GM04503 (cell line): ENCODE results near the gene IGFBP6.

Source experiments
- DNase-seq: peaks from one replicate; pipeline ENCODE4 v3.0.0-alpha.2; 2012; ENCODE audit warnings: low read depth

IGFBP6 gene

DNA sequence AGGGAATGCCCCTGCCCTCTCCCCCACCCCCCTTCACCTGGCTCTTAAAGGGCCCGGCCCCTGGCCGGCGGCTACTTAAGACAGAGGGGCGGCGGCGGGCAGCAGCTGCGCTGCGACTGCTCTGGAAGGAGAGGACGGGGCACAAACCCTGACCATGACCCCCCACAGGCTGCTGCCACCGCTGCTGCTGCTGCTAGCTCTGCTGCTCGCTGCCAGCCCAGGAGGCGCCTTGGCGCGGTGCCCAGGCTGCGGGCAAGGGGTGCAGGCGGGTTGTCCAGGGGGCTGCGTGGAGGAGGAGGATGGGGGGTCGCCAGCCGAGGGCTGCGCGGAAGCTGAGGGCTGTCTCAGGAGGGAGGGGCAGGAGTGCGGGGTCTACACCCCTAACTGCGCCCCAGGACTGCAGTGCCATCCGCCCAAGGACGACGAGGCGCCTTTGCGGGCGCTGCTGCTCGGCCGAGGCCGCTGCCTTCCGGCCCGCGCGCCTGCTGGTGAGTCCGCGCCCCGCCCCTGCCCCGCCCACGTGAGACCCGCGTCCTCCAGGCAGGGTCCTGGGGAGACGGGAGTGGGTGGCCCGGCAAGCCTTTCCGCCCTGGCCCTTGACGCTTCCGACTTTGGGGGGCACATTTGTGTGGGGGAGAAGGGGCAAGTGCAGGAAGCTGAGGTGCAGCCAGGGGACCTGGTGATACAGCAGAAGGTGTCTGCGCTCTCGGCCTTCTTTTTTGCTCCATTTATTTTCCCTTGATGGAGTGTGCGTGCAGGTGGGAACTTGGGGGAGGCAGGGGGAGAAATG lies at the start of gene IGFBP6:
Gene IGFBP6 (plus strand): TSS at position 104 of the 790 bp plus-strand sequence. CDS start 51 bp downstream, at position 155.
- no peak for DNase-seq

DNA sequence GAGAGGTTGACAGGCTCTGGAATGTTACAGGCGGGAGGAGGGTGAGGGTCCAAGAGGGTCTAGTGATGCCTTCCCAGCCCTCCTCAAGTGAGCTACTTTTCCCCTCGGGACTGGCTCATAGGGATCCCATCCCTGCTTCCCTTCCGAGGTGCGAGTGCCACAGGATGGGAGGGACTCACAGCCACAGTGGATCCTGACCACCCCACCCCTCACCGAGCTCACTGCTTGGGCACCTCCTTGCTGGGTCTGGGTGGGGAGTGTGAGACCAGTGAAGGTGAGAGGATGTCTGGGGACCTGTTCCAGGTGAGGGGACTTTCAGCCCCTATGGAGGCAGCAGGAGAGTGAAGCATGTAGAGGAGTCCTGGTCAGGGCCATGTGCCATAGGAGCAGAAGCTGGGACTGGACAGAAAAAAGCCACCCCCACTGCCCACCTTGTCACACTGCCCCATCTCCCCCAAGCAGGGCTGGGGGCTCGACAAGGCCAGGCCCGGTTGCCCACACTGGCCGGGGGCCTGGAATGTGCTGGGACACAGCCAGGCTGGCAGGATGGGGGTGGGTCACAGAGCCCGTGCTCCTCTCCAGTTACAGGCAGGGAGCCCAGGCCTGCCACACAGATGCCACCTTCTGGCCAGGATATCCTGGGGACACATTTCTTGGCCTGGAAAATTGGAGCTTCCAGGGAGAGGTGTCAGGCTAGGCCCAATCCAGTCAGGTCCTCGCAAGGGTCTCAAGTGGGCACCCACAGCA lies 49.3 kb upstream of the IGFBP6 start:
- DNase-seq = no peak

DNA sequence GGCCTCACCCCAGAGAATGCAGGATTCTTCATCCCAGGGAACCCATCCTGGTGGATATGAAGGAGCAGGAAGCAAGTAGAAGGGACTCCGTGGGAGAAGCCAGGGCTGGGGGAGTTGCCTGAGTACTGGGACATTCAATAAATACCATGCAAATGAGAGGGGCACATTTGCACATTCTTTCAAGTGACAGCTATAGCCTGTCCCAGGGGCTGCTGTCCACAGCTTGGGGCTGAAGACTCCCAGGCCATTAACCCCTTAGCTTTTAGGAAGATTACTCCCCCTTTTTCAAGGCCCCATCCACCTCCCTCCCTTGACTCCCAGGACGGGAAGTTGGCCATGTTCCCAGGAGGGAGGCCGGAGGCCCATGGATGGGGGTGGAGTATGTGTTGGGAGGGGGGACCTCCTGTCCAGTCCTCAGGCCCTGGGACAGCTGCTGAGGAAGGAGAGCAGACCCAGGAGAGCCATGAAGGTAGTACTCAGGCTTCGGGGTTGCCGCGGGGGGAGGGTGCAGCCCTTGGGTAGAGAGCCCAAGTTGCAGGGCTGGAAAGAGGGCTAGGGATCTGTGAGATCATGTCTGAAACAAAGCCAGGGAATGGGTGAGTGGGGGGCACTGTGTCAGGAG lies 48.6 kb upstream of the IGFBP6 start:
- no peak for DNase-seq

GRCh38 chr12:53049571-53050318 lies 47.7 kb upstream of the IGFBP6 start, which contains the start of gene TNS2:
TSS of gene TNS2 (plus strand) at chr12:53050065. CDS start at chr12:53050186, 121 bp downstream.
- DNase-seq = no peak

DNA sequence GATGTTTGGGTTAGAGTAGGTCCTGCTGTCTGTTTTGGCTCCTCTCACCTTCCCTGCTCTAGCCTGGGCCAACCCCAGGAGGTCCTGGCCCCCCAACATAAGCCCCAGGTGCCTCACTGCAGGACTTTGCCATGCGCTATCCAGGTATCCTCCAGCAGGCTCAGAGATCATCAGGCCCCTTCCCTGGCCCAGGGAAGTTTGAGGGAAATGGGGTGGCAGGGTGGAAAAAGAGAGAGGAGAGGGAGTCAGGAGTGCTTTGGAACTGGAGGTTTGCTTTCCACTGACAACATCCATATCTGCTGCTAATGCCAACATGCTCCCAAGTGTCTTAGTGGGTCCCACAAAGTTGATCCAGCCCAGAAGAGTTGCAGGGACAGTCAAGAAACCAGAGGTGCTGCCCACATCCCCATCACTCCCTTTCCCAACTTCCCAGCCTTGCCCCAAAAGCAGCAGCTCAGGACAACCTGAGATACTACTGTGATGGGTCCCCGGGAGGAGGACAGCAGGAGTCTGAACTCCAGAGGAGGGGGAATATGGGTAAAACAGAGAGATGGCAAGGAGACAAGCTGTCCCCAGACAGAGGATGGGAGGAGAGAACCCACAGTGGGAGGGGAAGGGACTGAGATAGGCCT lies 46.9 kb upstream of the IGFBP6 start:
- DNase-seq = no peak

- no peak for DNase-seq
Measured at GRCh38 chr12:53051058-53051880, 46.2 kb upstream of the IGFBP6 start.

- no peak for DNase-seq
Measured at GRCh38 chr12:53051881-53052412, 45.5 kb upstream of the IGFBP6 start.

- DNase-seq = no peak
Measured at GRCh38 chr12:53052419-53053217, 44.8 kb upstream of the IGFBP6 start.

DNA sequence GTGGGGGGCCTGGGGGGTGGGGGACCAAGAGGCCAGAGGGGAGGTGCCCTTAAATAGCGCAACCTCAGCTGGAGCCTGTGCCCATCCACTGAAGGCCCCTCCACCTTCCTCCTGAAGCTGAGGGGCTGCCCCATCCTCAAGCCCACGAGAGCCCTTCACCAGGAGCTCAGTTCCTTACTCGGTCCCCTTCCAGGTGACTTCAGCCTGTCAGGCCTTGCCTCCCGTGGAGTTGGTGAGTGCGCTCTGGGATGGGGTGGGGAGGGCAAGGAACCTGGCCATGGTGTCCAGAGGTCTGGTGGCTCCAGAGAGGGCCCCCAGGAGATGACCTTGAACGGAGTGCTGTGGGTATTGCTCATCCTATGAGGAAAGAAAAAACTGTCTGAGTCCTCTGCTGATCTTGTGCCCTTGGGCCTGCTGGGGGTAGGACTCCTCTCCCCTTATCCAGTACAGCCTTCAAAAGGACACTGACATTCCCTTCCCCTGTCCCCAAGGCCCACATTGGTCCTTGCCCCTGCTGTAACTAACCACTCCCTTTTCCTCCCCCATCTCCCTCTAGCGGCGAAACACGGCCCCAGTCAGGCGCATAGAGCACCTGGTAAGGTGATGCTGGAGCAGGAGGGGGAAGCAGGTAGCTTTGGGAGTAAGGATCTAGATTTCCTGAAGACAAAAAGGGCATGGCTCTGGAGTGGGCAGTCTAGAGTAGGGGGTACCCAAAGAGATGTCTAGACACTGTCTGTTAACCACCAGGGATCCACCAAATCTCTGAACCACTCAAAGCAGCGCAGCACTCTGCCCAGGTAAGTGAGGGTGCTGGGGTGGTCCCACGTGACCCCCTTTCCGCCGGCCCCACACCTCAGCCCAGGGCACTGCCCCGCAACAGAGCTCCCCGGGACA lies 44.0 kb upstream of the IGFBP6 start:
- no peak for DNase-seq

DNA sequence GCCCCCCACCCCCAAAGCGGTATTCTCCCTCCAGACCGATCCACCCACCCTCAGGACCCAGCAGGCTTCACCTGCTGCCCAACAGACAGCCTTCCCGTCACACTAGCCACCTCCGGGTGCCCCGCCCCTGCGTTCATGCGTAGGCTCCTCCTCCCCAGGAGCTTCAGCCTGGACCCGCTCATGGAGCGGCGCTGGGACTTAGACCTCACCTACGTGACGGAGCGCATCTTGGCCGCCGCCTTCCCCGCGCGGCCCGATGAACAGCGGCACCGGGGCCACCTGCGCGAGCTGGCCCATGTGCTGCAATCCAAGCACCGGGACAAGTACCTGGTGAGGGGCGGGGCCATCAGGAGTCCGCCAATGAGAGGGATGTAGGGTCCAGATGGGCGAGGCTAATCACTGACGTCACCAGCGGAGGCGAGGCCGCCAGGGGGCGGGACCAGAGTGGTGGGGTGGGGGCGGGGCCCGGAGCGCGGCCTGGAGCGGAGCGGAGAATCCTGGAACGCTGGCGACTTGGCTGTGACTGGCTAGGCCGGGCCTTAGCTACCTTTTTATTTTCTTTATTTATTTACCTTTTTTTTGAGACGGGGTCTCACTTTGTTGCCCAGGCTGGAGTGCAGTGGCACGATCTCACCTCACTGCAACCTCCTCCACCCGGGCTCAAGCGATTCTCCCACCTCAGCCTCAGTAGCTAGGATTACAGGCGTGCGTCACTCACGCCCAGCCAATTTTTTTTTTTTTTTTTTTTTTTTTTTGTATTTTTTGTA lies 43.2 kb upstream of the IGFBP6 start:
- no peak for DNase-seq

GRCh38 chr12:53055471-53056266 lies 41.8 kb upstream of the IGFBP6 start:
- no peak for DNase-seq

GRCh38 chr12:53056296-53056695 lies 41.2 kb upstream of the IGFBP6 start:
- DNase-seq = no peak

GRCh38 chr12:53056901-53057300 lies 40.6 kb upstream of the IGFBP6 start:
- no peak for DNase-seq

DNA sequence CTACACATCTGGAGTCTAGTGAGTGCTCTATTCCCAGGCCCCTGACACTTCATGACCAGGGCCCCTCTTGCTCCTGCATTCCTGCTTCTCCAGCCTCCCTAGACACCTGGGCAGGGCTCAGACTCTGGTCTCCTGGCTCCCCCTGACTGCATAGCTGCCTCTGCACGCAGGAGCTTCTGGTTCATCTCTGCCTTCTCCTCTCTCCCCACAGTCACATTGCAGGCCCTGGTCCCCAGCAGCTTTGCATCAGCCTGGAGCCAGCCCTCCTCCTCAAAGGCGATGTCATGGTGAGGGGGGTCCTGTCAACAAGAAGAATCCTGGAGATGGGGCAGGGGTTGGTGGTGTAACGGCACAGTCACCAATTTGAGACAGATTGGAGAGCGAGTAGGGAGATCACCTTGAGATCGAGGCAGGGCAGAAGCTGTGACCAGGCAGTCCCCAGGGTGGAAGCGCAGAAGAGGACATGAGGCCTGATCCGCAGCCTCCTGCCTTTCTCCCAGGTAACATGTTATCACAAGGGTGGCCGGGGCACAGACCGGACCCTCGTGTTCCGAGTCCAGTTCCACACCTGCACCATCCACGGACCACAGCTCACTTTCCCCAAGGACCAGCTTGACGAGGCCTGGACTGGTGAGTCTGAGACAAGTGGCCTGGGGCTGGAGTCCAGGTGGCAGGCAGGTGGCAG lies 39.5 kb upstream of the IGFBP6 start:
- DNase-seq = no peak

- no peak for DNase-seq
Measured at GRCh38 chr12:53058674-53059433, 38.6 kb upstream of the IGFBP6 start.
